ENCODE data around the gene FNBP1L. TPM values are rescaled to one million over a fixed set of nuclear protein-coding genes. Genes with fewer than 3 reads are reported as not detected.

The FNBP1L gene
- total RNA-seq, 6 experiments from 2014 or later: 1.0 to 6.2 (median 1.2) TPM

DNA sequence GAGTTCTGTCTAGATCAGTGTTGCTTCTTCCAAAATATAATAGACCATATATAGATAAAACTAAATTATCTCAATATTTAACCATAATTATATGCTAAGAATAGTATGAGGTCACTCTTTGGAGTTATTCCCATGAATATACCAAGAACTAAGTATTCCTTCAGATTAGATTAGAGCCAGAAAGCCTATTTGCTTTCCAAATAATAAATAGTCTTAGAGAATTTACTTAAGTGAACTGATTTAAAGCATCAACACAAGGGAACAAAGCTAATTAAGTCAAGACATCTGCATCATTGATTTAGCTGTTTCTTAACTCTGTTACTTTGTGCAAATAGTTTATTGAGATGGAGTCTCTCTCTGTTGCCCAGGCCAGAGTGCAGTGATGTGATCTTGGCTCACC, 35.7 kb downstream of the FNBP1L start:
- Mint-ChIP-seq H3K27ac (no peak overlapping the region), H3K9me3 (peaks cover 21% of the 10 kb centered on the region), H3K27me3 (ENCODE audit: insufficient read depth) (peaks cover 5% of the 10 kb centered on the region), H3K4me1 (ENCODE audit: low read depth) (no peaks in the 10 kb centered on the region), H3K36me3 (ENCODE audit: low read depth) (peaks cover 15% of the 10 kb centered on the region), H3K4me3 (no peak overlapping the region)
- TF ChIP-seq, protein P1, sequence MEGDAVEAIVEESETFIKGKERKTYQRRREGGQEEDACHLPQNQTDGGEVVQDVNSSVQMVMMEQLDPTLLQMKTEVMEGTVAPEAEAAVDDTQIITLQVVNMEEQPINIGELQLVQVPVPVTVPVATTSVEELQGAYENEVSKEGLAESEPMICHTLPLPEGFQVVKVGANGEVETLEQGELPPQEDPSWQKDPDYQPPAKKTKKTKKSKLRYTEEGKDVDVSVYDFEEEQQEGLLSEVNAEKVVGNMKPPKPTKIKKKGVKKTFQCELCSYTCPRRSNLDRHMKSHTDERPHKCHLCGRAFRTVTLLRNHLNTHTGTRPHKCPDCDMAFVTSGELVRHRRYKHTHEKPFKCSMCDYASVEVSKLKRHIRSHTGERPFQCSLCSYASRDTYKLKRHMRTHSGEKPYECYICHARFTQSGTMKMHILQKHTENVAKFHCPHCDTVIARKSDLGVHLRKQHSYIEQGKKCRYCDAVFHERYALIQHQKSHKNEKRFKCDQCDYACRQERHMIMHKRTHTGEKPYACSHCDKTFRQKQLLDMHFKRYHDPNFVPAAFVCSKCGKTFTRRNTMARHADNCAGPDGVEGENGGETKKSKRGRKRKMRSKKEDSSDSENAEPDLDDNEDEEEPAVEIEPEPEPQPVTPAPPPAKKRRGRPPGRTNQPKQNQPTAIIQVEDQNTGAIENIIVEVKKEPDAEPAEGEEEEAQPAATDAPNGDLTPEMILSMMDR (IDR thresholded peaks at IDR 0.05): no peak
- DNase-seq: no peak

DNA sequence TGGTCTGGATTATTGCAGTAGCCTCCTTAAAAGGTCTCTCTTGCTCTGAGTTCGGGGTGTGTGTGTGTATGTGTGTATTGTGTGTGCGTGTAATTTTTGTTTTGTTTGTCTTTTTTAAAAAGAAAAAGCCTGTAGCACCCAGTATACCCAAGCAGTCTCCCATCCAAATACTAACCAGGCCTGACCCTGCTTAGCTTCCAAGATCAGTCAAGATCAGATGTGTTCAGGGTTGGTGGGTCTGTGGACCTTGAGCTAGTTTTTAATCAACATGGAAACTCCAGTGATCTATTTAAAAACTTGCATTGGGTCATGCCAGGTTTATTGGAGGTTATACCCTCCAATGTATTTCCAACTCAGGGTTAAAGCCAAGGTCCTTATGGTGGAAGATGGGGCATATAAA, 40.3 kb downstream of the FNBP1L start:
- no peak for DNase-seq
- Mint-ChIP-seq H3K4me1 (ENCODE audit: low read depth) (no peaks in the 10 kb centered on the region), H3K27me3 (ENCODE audit: insufficient read depth) (peaks cover 6% of the 10 kb centered on the region), H3K36me3 (ENCODE audit: low read depth) (no peaks in the 10 kb centered on the region), H3K27ac (no peak overlapping the region), H3K4me3 (no peak overlapping the region), H3K9me3 (no peaks in the 10 kb centered on the region)
- TF ChIP-seq, protein P1 (IDR thresholded peaks at IDR 0.05): no peak

DNA sequence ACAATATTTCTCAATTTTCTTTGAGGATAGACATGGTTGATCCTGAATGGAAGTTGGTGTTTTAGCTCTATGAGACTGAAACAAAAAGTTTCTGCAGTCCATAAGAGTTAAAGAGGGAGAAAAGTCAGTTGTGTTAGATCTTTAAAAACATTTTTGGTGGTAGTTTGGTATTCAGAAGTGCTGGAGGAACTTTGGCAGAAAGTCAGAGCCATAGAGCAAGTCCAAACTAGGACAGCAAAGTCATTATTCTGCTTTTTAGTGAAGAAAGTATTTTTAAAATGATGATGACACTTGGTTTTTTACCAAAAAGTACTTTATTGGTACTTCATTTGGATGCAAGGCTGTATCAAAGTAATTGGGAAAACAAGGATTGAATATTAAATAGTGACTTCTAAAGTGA, 41.8 kb downstream of the FNBP1L start:
- Mint-ChIP-seq H3K4me1 (ENCODE audit: low read depth) (no peaks in the 10 kb centered on the region), H3K36me3 (ENCODE audit: low read depth) (no peaks in the 10 kb centered on the region), H3K27ac (no peak overlapping the region), H3K27me3 (ENCODE audit: insufficient read depth) (peaks cover 6% of the 10 kb centered on the region), H3K9me3 (no peaks in the 10 kb centered on the region), H3K4me3 (no peak overlapping the region)
- DNase-seq: no peak
- TF ChIP-seq, protein P1 (IDR thresholded peaks at IDR 0.05): no peak

DNA sequence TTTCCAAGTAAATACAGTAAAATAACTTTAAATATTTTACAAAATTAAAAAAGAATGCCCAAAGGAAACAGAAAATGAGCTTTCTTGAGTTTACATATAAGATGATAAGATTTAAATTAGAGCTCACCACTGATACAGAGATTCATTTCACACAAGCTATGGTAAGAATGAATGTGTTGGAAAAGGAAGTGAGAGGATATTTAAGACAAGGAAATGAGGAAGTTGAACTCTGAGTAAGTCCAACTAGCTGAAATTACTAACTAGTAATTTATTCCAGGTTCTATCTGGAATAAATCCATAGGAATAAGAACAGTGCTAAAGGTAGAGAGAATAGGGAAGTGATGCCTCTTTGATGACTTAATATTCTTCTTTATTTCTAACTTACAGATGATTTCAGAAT, 42.4 kb downstream of the FNBP1L start:
- H3K27ac Mint-ChIP-seq: no peak overlapping the region
- TF ChIP-seq, protein P1 (IDR thresholded peaks at IDR 0.05): no peak
- H3K27me3 Mint-ChIP-seq (ENCODE audit: insufficient read depth): peaks cover 6% of the 10 kb centered on the region
- DNase-seq: no peak
- H3K4me1 Mint-ChIP-seq (ENCODE audit: low read depth): no peaks in the 10 kb centered on the region
- no peaks in the 10 kb centered on the region for H3K36me3 Mint-ChIP-seq (ENCODE audit: low read depth)
- no peak overlapping the region for H3K4me3 Mint-ChIP-seq
- no peaks in the 10 kb centered on the region for H3K9me3 Mint-ChIP-seq

DNA sequence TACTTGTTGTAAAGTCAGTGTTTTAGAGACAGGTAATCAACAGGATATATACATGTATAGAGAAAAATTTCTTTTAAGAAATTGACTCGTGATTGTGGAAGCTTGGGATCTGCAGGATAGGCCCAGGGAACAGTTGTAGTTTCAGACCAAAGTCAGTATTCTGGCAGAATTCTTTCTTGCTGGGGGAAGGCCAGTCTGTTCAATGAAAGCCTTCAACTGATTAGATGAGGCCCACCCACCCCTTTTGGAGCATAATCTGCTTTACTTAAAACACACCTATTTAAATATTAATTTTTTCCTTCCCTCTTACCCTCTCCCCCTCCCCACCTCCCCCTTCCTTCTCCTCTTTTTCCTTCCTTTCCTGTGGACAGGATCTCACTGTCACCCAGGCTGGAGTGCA, 48.0 kb downstream of the FNBP1L start:
- no peaks in the 10 kb centered on the region for H3K36me3 Mint-ChIP-seq (ENCODE audit: low read depth)
- no peak for DNase-seq
- no peak overlapping the region for H3K27ac Mint-ChIP-seq
- peaks cover 9% of the 10 kb centered on the region for H3K27me3 Mint-ChIP-seq (ENCODE audit: insufficient read depth)
- H3K9me3 Mint-ChIP-seq: no peaks in the 10 kb centered on the region
- TF ChIP-seq, protein P1 (IDR thresholded peaks at IDR 0.05): no peak
- no peaks in the 10 kb centered on the region for H3K4me1 Mint-ChIP-seq (ENCODE audit: low read depth)
- H3K4me3 Mint-ChIP-seq: no peak overlapping the region

DNA sequence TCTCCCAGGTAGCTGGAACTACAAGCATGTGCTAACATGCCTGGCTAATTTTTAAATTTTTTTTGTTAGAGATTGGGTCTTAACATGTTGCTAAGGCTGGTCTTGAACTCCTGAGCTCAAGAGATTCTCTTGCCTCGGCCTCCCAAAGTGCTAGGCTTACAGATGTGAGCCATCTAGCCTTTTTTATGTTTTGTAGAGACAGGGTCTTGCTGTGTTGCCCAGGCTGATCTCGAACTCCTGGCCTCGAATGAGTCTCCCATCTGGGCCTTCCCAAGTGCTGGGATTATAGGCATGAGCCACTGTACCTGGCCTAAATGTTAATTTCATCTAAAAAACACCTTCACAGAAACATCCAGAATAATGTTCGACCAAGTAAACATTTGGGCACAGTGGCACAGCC, 48.6 kb downstream of the FNBP1L start:
- no peak for DNase-seq
- Mint-ChIP-seq H3K27ac (no peak overlapping the region), H3K9me3 (no peaks in the 10 kb centered on the region), H3K27me3 (ENCODE audit: insufficient read depth) (peaks cover 9% of the 10 kb centered on the region), H3K36me3 (ENCODE audit: low read depth) (no peaks in the 10 kb centered on the region), H3K4me3 (no peak overlapping the region), H3K4me1 (ENCODE audit: low read depth) (no peaks in the 10 kb centered on the region)
- TF ChIP-seq, protein P1 (IDR thresholded peaks at IDR 0.05): no peak

All from HFFc6 (cell line).